Measurements from ENCODE around the gene GTSE1. TPM values are rescaled to one million over a fixed set of nuclear protein-coding genes. Genes with fewer than 3 reads are reported as not detected.

GTSE1 gene
- polyA plus RNA-seq, 3 donors, result 0.04 TPM; not detected in 2

GRCh38 chr22:46330426-46330825 is 33.8 kb downstream of the GTSE1 start:
- H2AFZ ChIP-seq (ENCODE audit: insufficient read depth, low read depth, low read length, poor library complexity, severe bottlenecking), result no peak overlapping the region
- no peak overlapping the region for H3K4me3 Mint-ChIP-seq
- H3K27me3 ChIP-seq (ENCODE audit: control insufficient read depth in 2 of 2, insufficient read depth in 2 of 2, low read length in 2 of 2), result no peaks in the 10 kb centered on the region
- H3K79me2 ChIP-seq (ENCODE audit: insufficient read depth, low read length), result no peaks in the 10 kb centered on the region
- no peaks in the 10 kb centered on the region for H4K20me1 ChIP-seq (ENCODE audit: insufficient read depth, low read length)
- TF ChIP-seq CTCF (IDR thresholded peaks at IDR 0.05), result no peak
- peaks cover 48 to 76% of the 10 kb centered on the region in 2 donors for H3K36me3 ChIP-seq (replicated peaks in 1 of 2; ENCODE audit: control insufficient read depth in 1 of 2, insufficient read depth in 2 of 2, low read length in 2 of 2)
- peaks cover 5% of the 10 kb centered on the region for H3K4me1 Mint-ChIP-seq
- H3K4me3 ChIP-seq (replicated peaks in 1 of 3; ENCODE audit: low read depth in 2 of 3, low read length in 3 of 3), result no peak overlapping the region
- H3K36me3 Mint-ChIP-seq, result peaks cover 42 to 72% of the 10 kb centered on the region in 2 donors
- H3K9me3 Mint-ChIP-seq, result no peaks in the 10 kb centered on the region
- no peaks in the 10 kb centered on the region for H3K27me3 Mint-ChIP-seq (ENCODE audit: low read depth in 3 of 3)
- no peaks in the 10 kb centered on the region for H3K9me3 ChIP-seq (replicated peaks in 1 of 2; ENCODE audit: control insufficient read depth in 1 of 2, insufficient read depth in 1 of 2, low read length in 2 of 2)
- H3K9ac ChIP-seq (ENCODE audit: insufficient read depth, low read length, poor library complexity, severe bottlenecking), result no peak overlapping the region
- no peak overlapping the region for H3K4me2 ChIP-seq (replicated peaks; ENCODE audit: extremely low read depth, low read length, poor library complexity, severe bottlenecking)
- H3K27ac Mint-ChIP-seq, result no peak overlapping the region
- intact Hi-C loops (cut with micrococcal nuclease), result no loop called here
- DNase-seq, result no peak
- no CpG with 5 or more reads among the region's 4 CpGs for WGBS (ENCODE audit: insufficient coverage)
- H3K27ac ChIP-seq (ENCODE audit: low read depth in 1 of 2, low read length in 2 of 2), result no peak overlapping the region
- peaks cover 0 to 5% of the 10 kb centered on the region in 2 donors for H3K4me1 ChIP-seq (ENCODE audit: control insufficient read depth in 1 of 2, insufficient read depth in 2 of 2, low read length in 2 of 2)

GRCh38 chr22:46331496-46331895 is 34.8 kb downstream of the GTSE1 start:
- Histone ChIP-seq H3K4me3 (replicated peaks in 1 of 3; ENCODE audit: low read depth in 2 of 3, low read length in 3 of 3) (no peak overlapping the region), H2AFZ (ENCODE audit: insufficient read depth, low read depth, low read length, poor library complexity, severe bottlenecking) (no peak overlapping the region), H3K27ac (ENCODE audit: low read depth in 1 of 2, low read length in 2 of 2) (no peak overlapping the region), H3K4me1 (ENCODE audit: control insufficient read depth in 1 of 2, insufficient read depth in 2 of 2, low read length in 2 of 2) (peaks cover 5 to 9% of the 10 kb centered on the region in 2 donors), H3K36me3 (replicated peaks in 1 of 2; ENCODE audit: control insufficient read depth in 1 of 2, insufficient read depth in 2 of 2, low read length in 2 of 2) (peaks cover 38 to 65% of the 10 kb centered on the region in 2 donors), H3K79me2 (ENCODE audit: insufficient read depth, low read length) (peaks cover 9% of the 10 kb centered on the region), H3K9me3 (replicated peaks in 1 of 2; ENCODE audit: control insufficient read depth in 1 of 2, insufficient read depth in 1 of 2, low read length in 2 of 2) (no peaks in the 10 kb centered on the region), H3K4me2 (replicated peaks; ENCODE audit: extremely low read depth, low read length, poor library complexity, severe bottlenecking) (no peak overlapping the region), H4K20me1 (ENCODE audit: insufficient read depth, low read length) (peaks cover 5% of the 10 kb centered on the region), H3K27me3 (ENCODE audit: control insufficient read depth in 2 of 2, insufficient read depth in 2 of 2, low read length in 2 of 2) (no peaks in the 10 kb centered on the region), H3K9ac (ENCODE audit: insufficient read depth, low read length, poor library complexity, severe bottlenecking) (no peak overlapping the region)
- intact Hi-C loops (cut with micrococcal nuclease), result no loop called here
- no peak for TF ChIP-seq CTCF (IDR thresholded peaks at IDR 0.05)
- no peak for DNase-seq
- Mint-ChIP-seq H3K4me1 (peaks cover 8% of the 10 kb centered on the region), H3K4me3 (no peak overlapping the region), H3K36me3 (peaks cover 32 to 61% of the 10 kb centered on the region in 2 donors), H3K27me3 (ENCODE audit: low read depth in 3 of 3) (no peaks in the 10 kb centered on the region), H3K27ac (peak overlapping the region in 1 of 7 donors; percentile 47), H3K9me3 (no peaks in the 10 kb centered on the region)
- WGBS (ENCODE audit: insufficient coverage), result 98% methylated on average over 22 of the region's 23 CpGs
